ENCODE measurements around the gene PLD2.

- no peak for TF ChIP-seq CTCF (IDR thresholded peaks at IDR 0.05; ENCODE audit: low read length)
- no peak for TF ChIP-seq EZH2 (optimal IDR thresholded peaks at IDR 0.05; ENCODE audit: low read depth, low read length)
These were observed 20.4 kb downstream of the PLD2 start for GRCh38 chr17:4827399-4827798.
